SH-SY5Y (cell line): ENCODE measurements around the gene PFKFB4.

Source experiments
- GATA2 ChIP-seq: IDR thresholded peaks from 2 replicates; pipeline ENCODE4 v1.6.1; 2011; ENCODE audit warnings: mild to moderate bottlenecking, low read depth, low read length
- GATA3 ChIP-seq: IDR thresholded peaks from 2 replicates; pipeline ENCODE4 v1.6.1; 2011; ENCODE audit warnings: low read depth, mild to moderate bottlenecking, low read length, moderate library complexity

Gene PFKFB4

DNA sequence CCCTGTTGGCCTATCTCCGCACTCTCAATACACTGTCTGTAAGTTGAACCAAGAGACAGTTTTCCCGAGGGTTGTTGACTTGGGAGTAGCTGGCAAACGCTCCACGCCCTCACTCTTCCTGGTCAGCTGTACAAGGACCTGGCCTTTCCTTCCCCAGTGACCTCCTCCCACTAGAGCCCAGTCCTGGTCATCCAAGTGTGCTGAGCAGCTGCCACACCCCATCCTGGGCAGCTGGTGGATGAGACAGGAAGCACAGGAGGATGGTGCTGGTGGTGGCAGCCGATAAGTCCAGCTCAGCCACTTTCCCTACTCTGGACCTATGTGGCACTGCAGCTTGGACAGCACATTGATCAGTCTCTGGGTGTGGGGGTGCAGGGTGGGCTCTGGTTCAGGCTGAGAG, 19.8 kb downstream of the PFKFB4 start:
- no peak for TF ChIP-seq GATA3
- no peak for TF ChIP-seq GATA2

DNA sequence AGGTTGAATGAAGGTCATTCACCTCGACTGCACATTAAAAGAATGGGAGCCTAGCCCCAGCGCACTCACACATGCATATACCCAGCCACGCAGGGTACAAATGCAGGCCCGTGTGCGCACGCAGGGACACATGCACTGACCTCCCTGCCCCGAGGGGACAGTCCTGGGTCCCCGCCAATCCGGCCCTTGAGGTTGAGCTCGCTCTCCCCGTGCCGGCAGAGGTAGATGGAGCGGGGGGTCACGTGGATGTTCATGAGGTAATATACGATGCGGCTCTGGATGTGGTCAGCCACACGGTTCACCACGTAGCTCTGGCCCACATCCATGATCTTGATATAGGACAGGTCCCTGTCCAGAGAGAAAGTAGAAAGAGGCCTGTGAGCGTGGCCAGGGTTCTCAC, 20.5 kb downstream of the PFKFB4 start:
- TF ChIP-seq GATA3 (no peak), GATA2 (no peak)

DNA sequence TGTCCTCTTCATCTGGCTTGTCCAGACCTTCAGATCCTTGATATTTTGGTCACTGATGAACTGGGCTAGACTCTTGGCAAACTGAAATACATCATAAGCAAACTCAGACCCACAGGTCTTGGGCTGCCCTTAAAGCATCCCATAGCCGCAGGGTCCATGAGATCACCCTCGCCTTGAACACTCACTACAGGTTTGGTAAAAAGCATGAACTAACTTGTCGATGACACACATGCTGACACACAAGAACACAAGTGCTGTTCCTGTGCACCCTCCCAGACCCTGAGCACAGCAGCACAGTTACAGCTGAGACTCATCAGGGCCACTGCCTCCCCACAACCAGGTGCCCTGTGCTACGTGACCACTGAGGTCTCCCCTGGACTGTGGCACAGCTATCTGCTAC, 21.0 kb downstream of the PFKFB4 start:
- TF ChIP-seq GATA2 (no peak), GATA3 (no peak)

DNA sequence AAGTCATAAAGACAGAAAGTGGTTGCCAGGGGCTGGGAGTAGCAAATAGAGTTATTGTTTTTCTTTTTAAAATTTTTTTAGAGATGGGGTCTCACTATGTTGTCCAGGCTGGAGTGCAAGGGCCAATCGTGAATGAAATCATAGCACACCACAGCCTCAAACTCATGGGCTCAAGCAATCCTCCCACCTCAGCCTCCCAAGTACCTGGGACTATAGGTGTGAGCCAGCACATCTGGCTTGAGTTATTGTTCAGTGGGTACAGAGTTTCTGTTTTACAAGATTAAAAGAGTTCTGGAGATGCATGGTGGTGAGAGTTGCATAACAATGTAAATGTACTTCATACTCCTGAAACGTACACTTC, 23.6 kb downstream of the PFKFB4 start:
- TF ChIP-seq GATA2 (no peak), GATA3 (no peak)

DNA sequence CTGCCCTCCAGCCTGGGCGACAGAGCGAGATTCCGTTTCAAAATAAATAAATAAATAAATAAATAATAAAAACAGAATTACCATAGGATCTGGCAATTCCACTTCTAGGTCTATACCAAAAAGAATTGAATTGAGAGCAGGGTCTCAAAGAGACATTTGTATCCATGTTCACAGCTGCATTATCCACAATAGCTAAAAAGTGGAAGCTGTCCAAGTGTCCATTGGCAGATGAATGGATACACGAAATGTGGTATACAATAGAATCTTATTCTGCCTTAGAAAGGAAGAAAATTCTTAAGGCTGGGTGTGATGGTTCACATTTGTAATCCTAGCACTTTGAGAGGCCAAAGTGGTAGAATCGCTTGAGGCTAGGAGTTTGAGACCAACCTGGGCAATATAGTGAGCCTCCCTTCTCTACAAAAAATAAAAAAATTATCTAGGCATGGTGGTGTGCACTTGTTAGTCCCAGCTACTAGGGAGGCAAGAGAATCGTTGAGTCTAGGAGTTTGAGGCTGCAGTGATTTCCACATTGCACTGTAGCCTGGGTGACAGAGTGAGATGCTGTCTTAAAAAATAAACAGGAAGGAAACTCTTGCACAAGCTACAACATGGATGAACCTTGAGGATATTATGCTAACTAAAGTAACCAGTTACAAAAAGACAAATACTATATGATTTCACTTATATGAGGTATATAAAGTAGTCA, 24.2 kb downstream of the PFKFB4 start:
- TF ChIP-seq GATA2: no peak
- TF ChIP-seq GATA3: no peak

GRCh38 chr3:48528754-48529153, 27.8 kb downstream of the PFKFB4 start:
- TF ChIP-seq GATA3: no peak
- no peak for TF ChIP-seq GATA2

DNA sequence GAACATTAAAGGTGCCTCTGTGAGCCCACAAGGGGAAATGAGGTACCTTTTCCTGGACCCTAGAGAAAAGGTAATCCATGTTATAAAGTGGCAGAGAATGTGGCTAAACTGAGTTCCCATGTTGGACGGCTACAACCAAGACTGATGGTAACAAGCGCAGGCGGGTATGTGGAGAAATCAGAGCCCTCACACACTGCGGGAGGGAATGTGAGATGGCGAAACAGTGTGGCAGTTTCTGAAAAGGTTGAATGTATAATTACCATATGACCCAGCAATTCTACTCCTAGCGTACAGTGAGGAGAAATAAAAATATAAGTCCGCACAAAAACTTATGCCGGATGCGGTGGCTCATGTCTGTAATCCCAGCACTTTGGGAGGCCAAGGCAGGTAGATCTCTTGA, 28.6 kb downstream of the PFKFB4 start:
- TF ChIP-seq GATA2: no peak
- TF ChIP-seq GATA3: no peak

- TF ChIP-seq GATA3 (no peak), GATA2 (no peak)
Measured at GRCh38 chr3:48524970-48525369, 31.6 kb downstream of the PFKFB4 start.

GRCh38 chr3:48521635-48522034, 35.0 kb downstream of the PFKFB4 start:
- no peak for TF ChIP-seq GATA3
- no peak for TF ChIP-seq GATA2

DNA sequence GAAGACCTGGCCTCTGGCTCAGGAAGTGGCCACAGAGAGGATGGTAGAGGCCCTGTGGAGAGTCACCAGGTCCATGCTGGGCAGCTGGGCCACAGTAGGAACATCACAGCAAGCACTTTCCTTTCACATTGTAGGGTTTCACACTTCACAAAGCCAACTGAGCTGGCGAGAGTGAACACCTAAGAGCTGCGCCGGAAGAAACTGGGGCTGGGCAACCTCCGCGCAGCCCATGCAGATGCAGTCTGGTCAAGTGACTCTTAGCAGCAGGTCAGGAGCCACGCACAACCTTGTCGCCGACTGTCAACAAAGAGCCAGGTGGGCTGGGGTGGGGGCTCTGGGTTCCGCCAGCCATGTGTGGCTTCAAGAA, 37.3 kb downstream of the PFKFB4 start:
- no peak for TF ChIP-seq GATA2
- no peak for TF ChIP-seq GATA3

DNA sequence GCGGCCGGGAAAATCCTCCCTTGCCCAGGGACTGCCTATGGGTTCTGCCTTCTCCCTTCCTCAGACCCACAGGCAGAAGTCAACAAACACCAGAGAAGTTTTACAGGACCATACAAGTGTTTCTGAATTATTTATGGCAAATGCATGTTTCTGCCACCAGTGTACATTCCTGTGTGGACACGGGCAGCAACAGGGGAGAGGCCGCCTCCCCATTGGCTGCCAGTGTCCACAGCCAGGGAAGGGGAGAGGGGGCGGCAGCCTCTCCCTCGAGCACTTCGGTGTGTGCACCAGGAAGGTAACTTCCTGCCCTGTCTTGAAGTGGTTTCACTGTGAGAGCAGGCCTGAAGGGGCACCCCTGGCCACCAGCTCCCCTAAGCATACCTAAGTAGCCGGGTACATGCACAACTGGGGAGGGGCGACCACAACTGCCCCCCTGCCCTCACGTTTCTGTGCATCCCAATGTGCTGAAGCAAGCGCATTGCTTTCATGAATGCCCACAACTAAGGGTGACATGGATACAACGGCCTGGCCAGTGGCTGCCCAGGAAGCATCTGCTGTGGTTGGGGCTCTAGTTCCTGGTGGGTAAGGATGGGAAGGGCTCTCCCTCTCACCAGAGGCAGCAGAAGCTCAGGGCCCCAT, 37.8 kb downstream of the PFKFB4 start:
- TF ChIP-seq GATA2 (no peak), GATA3 (no peak)

DNA sequence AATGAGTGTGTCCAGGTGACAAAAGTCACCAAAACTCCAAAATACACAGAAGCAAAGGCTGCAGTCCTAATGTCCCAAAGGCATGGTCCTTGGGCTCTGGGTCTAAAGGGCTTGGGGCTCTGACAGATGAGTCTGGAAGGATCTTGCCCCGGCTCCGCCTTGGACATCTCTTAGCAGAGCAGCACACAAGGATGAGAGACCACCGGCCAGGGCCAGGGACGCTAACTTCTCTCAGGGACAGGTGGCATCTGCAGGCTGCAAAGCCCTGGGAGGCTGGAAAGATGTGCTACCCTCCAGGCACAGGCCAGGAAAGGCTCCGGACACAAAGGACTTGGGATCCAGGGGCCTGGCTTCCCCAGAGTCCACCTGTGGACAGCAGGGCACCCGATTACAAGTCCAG, 38.5 kb downstream of the PFKFB4 start:
- TF ChIP-seq GATA3: no peak
- no peak for TF ChIP-seq GATA2

GRCh38 chr3:48516571-48516970, 40.0 kb downstream of the PFKFB4 start:
- TF ChIP-seq GATA3: no peak
- no peak for TF ChIP-seq GATA2

GRCh38 chr3:48514431-48515227, 42.0 kb downstream of the PFKFB4 start:
- no peak for TF ChIP-seq GATA3
- TF ChIP-seq GATA2: no peak

DNA sequence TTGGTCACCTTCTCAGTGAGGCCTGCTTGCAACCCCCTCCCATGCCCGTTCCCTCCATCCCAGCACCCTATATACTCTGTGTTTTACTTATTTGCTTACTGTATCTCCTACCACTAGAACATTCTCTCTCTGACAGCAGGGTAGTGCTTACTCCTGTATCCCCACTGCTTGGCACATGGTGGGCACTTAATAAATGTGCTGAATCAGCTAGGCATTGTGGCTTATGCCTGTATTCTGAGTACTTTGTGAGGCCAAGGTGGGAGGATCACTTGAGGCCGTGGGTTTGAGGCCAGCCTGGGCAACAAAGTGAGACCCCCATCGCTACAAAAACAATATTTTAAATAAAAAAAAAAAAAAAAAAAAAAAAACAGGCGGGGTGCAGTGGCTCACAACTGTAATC, 45.1 kb downstream of the PFKFB4 start:
- TF ChIP-seq GATA3: no peak
- TF ChIP-seq GATA2: no peak
